Body of pancreas (tissue), 4 donors: Measurements from ENCODE around the gene PGM2. TPM values are rescaled to one million over a fixed set of nuclear protein-coding genes. Genes with fewer than 3 reads are reported as not detected.

Experiments used
- ATAC-seq: fragments of 150-250 bp; one replicate; pipeline ENCODE4 v1.9.1; 2016
- DNase-seq, 4 donors: peaks; one replicate each; pipeline ENCODE4 v3.0.0-alpha.2; 2019
- H3K27ac ChIP-seq, 4 donors: fragments of 200-600 bp; sonication (generic); 1 replicate in 3 of 4; 2 replicates in 1 of 4; pipeline versions ENCODE4 v1.5.1 to v1.6.1; 2016 to 2019; ENCODE audit warnings: mild to moderate bottlenecking in 1 of 4, mixed read lengths in 1 of 4, moderate library complexity in 1 of 4
- H3K27me3 ChIP-seq, 2 donors: fragments of 200-600 bp; sonication (generic); one replicate each; pipeline ENCODE4 v1.6.0; 2016; ENCODE audit warnings: mild to moderate bottlenecking in 1 of 2
- H3K36me3 ChIP-seq, 2 donors: fragments of 200-600 bp; sonication (generic); replicated peaks in 1 of 2; 2 replicates each; pipeline ENCODE4 v1.5.1; 2016; ENCODE audit warnings: low read depth in 2 of 2; ENCODE audit not compliant: insufficient read depth in 1 of 2
- H3K4me1 ChIP-seq: fragments of 200-600 bp; sonication (generic); one replicate; pipeline ENCODE4 v1.6.0; 2016
- H3K4me3 ChIP-seq, 2 donors: fragments of 200-600 bp; sonication (generic); 1 replicate in 1 of 2; 2 replicates in 1 of 2; pipeline ENCODE4 v1.5.1; 2016 to 2019
- H3K9me3 ChIP-seq, 3 donors: fragments of 200-600 bp; sonication (generic); 1 replicate in 2 of 3; 2 replicates in 1 of 3; pipeline ENCODE4 v1.5.1; 2016
- POLR2A ChIP-seq, 3 donors: fragments of 450-650 bp; IDR thresholded peaks; one replicate each; pipeline ENCODE4 v1.6.1; 2016; ENCODE audit warnings: antibody characterized with exemption in 3 of 3, mild to moderate bottlenecking in 2 of 3
- WGBS, 2 donors: methylation state at CpG; one replicate each; pipeline ENCODE4 v1.1.5; 2017; 5-methylcytosine and 5-hydroxymethylcytosine counted together
- intact Hi-C: fragments of 100-400 bp; cut with DNase I; formaldehyde crosslinking; loops from one replicate; pipeline ENCODE4 v1.15.1; 2023
- total RNA-seq, 2 donors: library from RNA; depleted of rRNA; stranded (reverse); fragments of >200 nt; gene quantifications; one replicate each; pipeline ENCODE4 v1.1.0, GENCODE V29; 2016
- TF ChIP-seq, protein P1 (sequence below), 7 experiments: fragments of 450-650 bp in 4 of 7; fragments of 200-600 bp in 3 of 7; sonication (generic) in 3 of 7; IDR thresholded peaks; one replicate each; pipeline ENCODE4 v1.5.1; 2016 to 2019; ENCODE audit warnings: antibody characterized with exemption in 7 of 7

PGM2 gene
- total RNA-seq, 2 donors from 2014 or later = 6.0 to 39.2 TPM

DNA sequence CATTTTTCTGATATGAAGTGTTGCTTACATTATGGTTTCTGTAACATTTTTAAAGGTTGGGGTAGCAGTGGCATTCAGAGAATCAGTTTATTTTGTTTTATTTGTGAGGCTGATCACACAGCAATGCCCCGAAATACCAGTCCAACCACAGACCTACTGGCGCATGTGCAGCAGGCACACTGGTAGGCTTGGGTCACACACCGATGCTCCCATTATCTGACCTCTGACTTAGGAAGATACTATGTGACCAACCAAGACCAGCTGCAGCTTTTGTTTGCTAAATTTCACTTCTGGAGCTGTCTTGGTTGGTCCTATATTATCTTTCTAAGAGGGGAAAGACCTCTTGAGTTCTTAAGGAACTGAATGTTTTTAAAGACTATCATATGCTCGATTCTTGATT is 18.7 kb downstream of the PGM2 start:
- intact Hi-C loops = no loop called here
- DNase-seq (no peak), ATAC-seq (no peak)
- H3K4me3 ChIP-seq = no peak overlapping the region
- peaks cover 0 to 11% of the 10 kb centered on the region in 2 donors for H3K36me3 ChIP-seq
- no peaks in the 10 kb centered on the region for H3K9me3 ChIP-seq
- WGBS, 2 donors = 90 to 93% methylated on average over 4 of the region's 4 CpGs
- no peak overlapping the region for H3K27ac ChIP-seq
- no peaks in the 10 kb centered on the region for H3K27me3 ChIP-seq
- no peaks in the 10 kb centered on the region for H3K4me1 ChIP-seq
- TF ChIP-seq, protein P1, sequence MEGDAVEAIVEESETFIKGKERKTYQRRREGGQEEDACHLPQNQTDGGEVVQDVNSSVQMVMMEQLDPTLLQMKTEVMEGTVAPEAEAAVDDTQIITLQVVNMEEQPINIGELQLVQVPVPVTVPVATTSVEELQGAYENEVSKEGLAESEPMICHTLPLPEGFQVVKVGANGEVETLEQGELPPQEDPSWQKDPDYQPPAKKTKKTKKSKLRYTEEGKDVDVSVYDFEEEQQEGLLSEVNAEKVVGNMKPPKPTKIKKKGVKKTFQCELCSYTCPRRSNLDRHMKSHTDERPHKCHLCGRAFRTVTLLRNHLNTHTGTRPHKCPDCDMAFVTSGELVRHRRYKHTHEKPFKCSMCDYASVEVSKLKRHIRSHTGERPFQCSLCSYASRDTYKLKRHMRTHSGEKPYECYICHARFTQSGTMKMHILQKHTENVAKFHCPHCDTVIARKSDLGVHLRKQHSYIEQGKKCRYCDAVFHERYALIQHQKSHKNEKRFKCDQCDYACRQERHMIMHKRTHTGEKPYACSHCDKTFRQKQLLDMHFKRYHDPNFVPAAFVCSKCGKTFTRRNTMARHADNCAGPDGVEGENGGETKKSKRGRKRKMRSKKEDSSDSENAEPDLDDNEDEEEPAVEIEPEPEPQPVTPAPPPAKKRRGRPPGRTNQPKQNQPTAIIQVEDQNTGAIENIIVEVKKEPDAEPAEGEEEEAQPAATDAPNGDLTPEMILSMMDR (IDR thresholded peaks at IDR 0.05) = no peak
- TF ChIP-seq POLR2A (IDR thresholded peaks at IDR 0.05) = no peak

DNA sequence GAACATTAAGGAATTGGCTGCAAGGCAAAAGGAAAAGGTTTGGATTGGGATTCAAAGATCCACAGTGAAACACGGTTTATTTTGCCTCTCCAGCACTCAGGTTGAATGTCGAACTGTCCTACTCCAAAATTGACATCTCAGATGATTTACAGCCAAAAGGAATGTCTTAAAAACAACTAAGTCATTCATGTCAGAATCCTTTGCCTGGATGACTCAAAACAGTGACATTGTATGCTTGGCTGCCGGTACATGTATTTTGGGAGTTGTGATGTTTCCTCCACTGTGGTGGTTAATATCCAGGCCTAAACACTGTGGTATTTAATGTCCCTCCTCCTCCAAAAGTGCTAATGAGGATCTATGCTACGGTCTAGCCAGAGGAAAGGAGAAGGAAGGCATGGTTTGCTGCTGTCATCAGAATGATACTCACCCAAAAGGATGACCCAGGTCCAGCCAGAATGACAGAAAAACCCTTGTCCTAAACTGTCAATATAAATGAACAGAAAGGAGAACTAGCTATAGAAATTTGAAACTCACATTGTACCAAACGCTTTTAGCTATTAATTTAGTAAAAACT is 20.9 kb downstream of the PGM2 start:
- ATAC-seq (no peak), DNase-seq (no peak)
- intact Hi-C loops = no loop called here
- Histone ChIP-seq H3K27ac (no peak overlapping the region), H3K4me3 (no peak overlapping the region), H3K4me1 (no peaks in the 10 kb centered on the region), H3K9me3 (no peaks in the 10 kb centered on the region), H3K27me3 (no peaks in the 10 kb centered on the region), H3K36me3 (peaks cover 0 to 7% of the 10 kb centered on the region in 2 donors)
- TF ChIP-seq, protein P1 (IDR thresholded peaks at IDR 0.05) = no peak
- no peak for TF ChIP-seq POLR2A (IDR thresholded peaks at IDR 0.05)
- WGBS, 2 donors = 59 to 61% methylated on average over 5 of the region's 5 CpGs

DNA sequence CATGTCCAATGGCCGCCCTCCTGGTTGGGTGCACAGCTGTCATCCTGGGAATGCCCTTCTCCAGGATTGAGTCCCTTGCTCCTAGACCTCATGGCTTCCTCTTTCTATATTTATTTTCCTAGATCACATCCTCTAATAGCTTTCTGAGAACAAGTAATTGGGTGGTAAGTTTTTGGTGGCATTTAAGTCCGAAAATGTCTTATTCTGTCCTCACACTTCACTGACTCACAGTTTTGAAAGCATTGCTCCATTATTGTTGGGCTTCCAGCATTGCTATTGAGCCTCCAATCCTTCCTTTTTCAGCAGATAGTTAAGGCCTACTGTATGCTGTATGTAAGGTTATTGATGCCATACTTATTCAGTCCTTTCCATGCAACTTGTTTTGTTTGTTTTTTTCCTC is 25.9 kb downstream of the PGM2 start:
- Histone ChIP-seq H3K27ac (no peak overlapping the region), H3K4me3 (no peak overlapping the region), H3K27me3 (no peaks in the 10 kb centered on the region), H3K9me3 (no peaks in the 10 kb centered on the region), H3K36me3 (peaks cover 0 to 6% of the 10 kb centered on the region in 2 donors), H3K4me1 (no peaks in the 10 kb centered on the region)
- TF ChIP-seq, protein P1 (IDR thresholded peaks at IDR 0.05) = no peak
- TF ChIP-seq POLR2A (IDR thresholded peaks at IDR 0.05) = no peak
- DNase-seq (no peak), ATAC-seq (no peak)
- 78 to 91% methylated on average over 2 of the region's 2 CpGs for WGBS, 2 donors
- intact Hi-C loops = no loop called here

DNA sequence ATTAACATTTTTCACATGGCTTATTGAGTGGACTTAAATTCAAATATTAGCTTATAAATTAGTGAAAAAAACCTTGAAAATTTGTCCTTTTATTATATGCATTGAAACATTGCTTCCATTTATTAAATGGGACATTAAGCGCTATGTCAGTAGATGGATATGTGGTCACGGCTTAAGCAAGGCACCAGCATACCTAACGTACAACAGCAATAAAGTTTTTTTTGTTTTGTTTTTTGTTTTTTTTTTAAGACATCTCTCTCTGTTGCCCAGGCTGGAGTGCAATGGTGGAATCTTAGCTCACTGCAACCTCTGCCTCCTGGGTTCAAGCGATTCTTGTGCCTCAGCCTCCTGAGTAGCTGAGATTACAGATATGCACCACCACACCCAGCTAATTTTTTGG is 31.6 kb downstream of the PGM2 start:
- TF ChIP-seq, protein P1 (IDR thresholded peaks at IDR 0.05) = no peak
- no peak for TF ChIP-seq POLR2A (IDR thresholded peaks at IDR 0.05)
- Histone ChIP-seq H3K9me3 (no peaks in the 10 kb centered on the region), H3K27ac (no peak overlapping the region), H3K4me1 (no peaks in the 10 kb centered on the region), H3K4me3 (no peak overlapping the region), H3K27me3 (no peaks in the 10 kb centered on the region), H3K36me3 (peaks cover 0 to 2% of the 10 kb centered on the region in 2 donors)
- intact Hi-C loops = no loop called here
- DNase-seq = no peak
- WGBS, 2 donors = 91 to 93% methylated on average over 4 of the region's 4 CpGs
- no peak for ATAC-seq

DNA sequence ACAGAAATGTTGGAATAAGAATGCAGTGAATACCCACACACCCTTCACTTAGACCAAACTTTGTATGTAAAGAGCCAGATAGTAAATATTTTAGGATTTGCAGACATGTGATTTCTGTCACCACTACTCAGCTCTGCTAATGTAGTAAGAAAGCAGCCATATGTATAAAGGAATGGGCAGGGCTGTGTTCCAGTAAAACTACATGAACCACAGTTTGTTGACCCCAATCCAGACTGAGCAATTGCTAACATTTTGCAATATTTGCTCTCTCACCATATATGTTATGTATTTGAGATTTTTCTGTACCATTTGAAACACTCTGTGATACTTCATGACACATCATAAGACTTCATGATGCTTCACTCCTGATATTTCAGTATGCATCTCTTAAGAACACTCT is 32.4 kb downstream of the PGM2 start:
- ATAC-seq (no peak), DNase-seq (no peak)
- no peaks in the 10 kb centered on the region for H3K4me1 ChIP-seq
- intact Hi-C loops = no loop called here
- H3K27ac ChIP-seq = no peak overlapping the region
- no peak for TF ChIP-seq POLR2A (IDR thresholded peaks at IDR 0.05)
- TF ChIP-seq, protein P1 (IDR thresholded peaks at IDR 0.05) = no peak
- no peak overlapping the region for H3K4me3 ChIP-seq
- H3K27me3 ChIP-seq = no peaks in the 10 kb centered on the region
- H3K9me3 ChIP-seq = no peaks in the 10 kb centered on the region
- peaks cover 0 to 2% of the 10 kb centered on the region in 2 donors for H3K36me3 ChIP-seq
